Activated CD4-positive, alpha-beta T cell treated with anti-CD3 and anti-CD28 coated beads for 1 hour (primary cell): ENCODE data around the gene ZSCAN30.
A peak's percentile ranks its signal among the peaks of the same experiment; 100 is the strongest.

Source experiments
- DNase-seq: peaks from one replicate; pipeline ENCODE4 v3.0.0-alpha.2; 2020

Gene ZSCAN30

DNA sequence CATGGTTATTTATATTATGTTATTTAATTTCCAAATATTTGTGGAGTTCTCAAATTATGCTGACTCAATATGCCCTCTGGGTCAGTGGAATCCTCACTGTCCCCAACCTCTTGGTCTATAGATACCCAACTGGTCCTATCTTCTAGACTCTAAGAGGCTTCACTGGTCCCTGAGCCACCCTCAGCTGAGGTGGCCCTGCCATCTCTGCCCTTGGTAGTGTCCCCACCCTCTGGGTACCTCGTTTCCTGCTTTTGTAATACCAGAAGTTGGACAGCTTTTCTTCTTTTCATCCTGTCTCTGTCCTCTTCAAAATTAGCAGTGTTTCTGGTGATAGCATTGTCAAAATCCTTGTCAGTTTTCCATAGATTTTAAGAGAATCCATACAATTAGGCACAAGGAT is 11.9 kb downstream of the ZSCAN30 start:
- no peak for DNase-seq

DNA sequence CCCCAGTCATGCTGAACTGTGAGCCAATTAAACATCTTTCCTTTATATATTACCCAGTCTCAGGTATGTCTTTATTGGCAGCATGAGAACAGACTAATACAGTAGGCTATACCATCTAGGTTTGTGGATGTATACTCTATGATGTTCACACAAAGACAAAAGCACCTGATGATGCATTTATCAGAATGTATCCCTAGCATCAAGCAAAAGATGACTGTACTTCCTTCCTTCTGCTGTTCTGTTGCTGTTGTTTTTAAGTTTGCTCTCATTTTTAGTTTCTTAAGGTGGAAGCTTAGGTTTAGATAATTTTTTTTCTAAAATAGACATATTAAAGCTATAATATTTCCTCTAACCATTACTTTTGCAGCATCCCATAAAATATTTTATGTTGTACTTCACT is 12.4 kb downstream of the ZSCAN30 start:
- DNase-seq: no peak

DNA sequence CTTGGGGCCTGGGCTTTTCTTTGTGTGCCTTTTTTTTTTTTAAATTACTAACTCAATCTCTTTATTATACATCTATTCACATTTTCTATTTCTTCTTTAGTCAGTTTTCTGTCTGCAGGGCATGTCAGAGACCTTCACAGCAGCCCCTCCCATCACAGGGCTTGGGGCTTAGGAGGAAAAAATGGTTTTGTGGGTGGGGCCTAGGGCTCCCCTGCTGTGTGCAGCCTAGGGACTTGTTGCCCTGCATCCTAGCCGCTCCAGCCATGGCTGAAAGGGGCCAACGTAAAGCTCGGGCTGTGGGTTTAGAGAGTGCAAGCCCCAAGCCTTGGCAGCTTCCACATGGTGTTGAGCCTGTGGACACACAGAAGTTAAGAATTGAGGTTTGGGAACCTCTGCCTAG is 13.8 kb downstream of the ZSCAN30 start:
- DNase-seq: no peak

DNA sequence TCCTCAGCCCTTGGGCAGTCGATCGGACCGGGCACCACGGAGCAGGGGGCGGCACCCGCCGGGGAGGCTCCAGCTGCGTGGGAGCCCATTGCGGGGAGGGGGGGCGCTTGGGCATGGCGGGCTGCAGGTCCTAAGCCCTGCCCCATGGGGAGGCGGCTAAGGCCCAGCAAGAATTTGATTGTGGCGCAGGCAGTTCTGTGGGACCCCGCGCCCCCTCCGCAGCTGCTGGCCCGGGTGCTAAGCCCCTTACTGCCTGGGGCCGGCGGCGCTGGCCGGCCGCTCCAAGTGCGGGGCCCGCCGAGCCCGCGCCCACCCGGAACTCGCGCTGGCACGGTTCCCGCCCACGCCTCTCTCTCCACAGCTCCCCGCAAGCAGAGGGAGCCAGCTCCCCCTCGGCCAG is 18.4 kb downstream of the ZSCAN30 start:
- DNase-seq: no peak

DNA sequence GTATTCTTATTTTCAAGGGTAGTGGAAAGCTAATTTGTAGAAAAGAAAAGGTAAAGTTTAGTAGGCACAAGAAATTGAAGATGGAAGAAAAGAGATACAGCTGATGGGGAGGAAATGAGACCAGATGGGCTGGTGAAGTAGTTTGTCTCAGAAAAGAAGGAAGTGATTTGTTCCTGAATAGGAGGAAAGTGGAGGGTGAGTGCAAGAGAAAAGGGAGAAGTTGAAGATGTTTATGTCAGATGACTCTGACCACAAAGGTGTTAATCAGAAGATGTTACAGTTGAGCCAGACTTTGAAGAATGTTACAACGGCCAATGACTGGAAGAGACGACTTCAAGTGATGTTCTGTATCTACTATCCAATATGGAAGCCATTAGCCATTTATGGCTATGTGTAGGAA is 21.2 kb downstream of the ZSCAN30 start:
- no peak for DNase-seq

DNA sequence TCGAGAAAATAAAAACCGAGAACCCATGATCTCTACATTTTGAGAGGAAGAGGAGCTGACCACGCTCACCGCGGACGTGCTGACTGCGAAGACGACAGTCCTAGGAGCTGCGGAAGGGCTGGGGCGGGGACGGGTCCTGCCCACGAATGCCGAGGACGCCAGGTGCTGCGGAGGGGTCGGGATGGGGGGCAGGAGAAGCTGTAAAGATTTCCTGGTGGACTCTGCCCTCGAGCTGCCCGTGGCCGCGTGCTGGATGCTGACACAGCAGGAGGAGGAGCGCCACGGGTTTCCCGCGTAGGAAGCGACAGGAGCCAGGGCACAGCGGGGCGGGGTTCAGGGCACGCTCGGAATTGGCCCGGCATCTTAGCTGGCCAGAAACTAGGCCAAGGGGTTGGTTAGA is 22.2 kb downstream of the ZSCAN30 start:
- no peak for DNase-seq

DNA sequence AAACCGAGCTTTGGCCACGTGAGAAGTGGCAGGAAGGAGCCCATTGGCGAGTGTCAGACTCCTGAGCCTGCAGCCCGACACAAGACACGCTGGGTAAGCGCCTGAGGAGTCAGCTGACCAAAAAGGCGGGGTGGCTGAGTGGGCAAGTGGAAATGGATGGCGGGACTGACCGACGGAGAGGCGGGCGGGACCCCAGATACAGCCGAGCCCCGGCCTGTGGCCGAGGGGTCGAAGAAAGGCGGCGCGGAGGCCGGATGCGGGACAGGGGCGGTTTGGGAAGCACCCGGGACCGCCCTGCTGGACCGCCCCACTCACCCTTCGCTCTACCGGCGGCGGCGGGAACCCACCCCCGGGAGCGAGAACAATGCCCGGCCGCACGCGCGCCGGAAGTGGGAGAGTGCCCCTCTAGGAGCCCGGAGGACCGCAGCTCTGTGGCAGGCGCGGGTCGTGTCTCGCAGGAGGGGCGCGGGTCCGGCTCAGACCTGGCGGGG is 22.8 kb downstream of the ZSCAN30 start:
- peak; percentile 61 for DNase-seq

DNA sequence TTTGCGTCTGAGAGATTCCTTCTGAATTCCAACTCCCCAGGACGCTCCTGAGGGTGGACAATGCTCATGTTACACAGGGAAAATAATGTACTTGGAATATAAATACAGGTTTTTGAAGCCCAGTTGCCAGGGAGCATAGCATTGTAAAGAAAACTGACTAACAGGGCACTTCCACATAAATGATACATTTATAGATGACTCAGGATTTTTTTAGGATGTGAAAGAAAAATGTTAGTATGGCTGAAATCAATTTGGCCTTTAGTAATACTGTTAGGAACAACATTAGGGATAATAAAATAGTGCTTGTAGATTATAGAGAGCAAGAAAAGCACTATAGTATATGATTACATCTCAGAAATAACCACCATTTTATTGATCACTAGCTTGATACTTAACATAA is 25.6 kb downstream of the ZSCAN30 start:
- DNase-seq: no peak

DNA sequence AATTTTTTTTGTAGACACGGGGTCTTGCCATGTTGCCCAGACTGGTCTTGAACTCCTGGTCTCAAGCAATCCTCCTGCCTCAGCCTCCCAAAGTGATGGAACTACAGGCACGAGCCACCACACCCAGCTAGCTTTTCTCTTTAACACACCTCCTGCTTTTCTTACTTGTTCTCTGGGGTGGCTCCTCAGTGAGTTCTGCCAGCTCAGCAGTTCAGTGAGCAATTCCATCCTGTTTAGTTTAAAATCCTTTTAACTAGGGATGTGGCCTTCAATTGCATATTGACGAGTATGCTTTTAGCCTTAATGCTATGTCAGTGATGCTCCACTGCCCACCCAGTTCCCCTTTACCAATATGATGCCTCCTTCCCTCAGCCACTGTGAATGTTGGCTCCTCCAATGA is 33.1 kb downstream of the ZSCAN30 start:
- no peak for DNase-seq

DNA sequence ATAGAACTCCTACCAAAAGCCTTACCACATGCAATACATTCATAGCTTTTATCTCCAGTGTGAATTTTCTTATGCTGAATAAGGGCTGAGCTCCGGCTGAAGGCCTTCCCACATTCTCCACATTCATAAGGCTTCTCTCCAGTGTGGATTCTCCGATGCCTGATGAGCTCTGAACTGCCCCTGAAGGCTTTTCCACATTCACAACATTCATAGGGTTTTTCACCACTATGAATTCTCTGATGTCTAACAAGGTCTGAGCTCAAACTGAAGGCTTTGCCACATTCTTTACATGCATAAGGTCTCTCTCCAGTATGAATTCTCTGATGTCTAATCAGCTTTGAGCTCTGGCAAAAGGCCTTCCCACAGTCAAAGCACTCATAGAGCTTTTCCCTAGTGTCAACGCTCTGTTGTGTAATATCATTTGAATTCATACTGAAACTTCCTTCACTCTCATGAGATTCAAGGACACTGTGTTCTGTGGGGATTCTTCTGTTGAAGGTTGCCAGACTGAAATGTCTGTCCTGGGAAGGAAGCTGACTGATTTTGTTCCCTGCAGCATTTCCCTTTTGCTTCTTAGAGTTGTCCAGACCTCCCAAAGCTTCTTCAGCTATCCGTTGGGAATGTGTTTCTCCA is 36.3 kb downstream of the ZSCAN30 start:
- DNase-seq: no peak

DNA sequence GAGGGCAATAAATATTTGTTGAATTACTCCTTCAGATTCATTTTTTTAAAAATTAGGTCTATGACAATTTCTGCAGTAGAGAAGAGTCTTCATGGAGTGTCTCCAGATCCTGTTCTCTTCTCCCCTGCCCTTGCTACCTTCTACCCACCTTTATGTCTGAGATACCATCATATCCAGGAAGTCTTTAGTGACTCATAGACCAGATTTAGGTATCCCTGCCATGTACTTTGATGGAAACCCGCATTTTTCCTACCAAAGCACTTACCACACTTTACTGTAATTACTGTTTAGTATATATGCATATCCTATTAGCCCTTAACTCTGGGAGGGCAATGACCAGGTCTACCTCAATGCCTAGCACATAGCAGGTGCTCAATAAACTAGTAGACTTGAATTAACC is 37.6 kb downstream of the ZSCAN30 start:
- DNase-seq: no peak

DNA sequence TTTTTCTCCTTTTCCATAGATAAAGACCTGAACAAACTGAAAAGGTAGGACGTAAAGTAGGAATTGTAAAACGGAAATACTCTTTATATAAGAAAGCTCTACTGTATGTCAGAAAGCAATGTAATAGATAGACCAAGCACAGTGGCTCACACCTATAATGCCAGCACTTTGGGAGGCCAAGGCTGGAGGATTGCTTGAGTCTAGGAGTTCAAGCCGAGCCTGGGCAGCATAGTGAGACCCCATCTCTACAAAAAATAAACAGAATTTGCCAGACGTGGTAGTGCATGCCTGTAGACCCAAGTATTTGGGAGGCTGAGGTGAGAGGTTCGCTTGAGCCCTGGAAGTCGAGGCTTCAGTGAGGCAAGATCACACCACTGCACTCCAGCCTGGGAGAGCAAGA is 41.6 kb downstream of the ZSCAN30 start:
- DNase-seq: no peak

DNA sequence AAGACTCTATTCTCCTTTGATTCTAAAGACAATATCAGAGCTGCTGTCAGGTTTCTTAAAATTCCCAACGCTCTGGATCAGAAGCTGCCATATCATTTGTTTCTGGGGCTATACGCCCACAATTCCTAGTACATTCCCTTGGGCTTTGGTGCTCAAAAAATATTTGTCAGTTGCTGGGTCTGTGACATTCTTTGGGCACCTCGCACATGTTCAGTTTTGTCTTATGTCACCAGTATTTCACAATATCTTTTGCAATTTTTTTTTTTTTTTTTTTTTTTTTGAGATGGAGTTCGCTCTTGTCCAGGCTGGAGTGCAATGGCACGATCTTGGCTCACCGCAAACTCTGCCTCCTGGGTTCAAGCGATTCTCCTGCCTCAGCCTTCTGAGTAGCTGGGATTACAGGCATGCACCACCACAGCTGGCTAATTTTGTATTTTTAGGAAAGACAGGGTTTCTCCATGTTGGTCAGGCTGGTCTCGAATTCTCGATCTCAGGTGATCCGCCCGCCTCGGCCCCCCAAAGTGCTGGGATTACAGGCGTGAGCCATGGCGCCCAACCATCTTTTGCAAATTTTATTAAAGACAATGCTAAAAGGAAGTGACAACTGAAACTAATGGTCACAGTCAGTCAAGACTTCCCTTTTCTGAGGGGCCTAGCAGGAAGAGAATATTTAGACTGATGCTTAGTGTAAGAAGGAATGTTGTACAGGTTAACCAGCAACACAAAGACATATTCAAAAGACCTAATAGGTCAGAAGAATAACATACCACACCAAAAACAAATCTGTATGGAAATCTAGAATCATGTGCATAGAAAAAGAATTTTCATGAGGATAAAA is 42.4 kb downstream of the ZSCAN30 start:
- no peak for DNase-seq

DNA sequence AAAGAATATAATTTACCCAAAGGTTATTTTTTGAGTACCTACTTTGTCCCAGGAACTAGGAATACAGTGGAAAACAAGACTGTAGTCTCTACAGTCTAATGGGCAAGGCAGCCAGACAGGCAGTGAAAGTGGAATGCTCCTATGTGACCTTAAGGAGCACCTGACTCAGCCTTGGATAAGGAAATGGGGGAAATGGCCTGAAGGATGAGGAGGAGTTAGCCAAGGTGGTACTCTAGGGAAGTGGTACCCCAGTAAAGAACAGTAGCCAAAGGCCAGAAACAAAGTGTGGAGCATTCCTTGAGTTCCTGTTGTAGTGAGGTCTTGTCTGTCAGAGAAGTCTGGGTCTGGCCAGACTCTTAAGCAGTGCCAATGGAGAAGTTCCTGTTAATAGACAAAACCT is 43.2 kb downstream of the ZSCAN30 start:
- no peak for DNase-seq

DNA sequence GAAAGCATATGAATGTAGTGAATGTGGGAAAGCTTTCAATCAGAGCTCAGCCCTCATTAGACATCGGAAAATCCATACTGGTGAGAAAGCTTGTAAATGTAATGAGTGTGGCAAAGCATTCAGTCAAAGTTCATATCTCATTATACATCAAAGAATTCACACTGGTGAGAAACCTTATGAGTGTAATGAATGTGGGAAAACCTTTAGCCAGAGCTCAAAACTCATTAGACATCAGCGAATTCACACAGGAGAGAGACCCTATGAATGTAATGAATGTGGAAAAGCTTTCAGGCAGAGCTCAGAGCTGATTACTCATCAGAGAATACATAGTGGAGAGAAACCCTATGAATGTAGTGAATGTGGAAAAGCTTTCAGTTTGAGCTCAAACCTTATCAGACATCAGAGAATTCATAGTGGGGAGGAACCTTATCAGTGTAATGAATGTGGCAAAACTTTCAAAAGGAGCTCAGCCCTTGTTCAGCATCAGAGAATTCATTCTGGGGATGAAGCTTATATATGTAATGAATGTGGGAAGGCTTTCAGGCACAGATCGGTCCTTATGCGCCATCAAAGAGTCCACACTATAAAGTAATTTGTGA is 44.2 kb downstream of the ZSCAN30 start:
- DNase-seq: no peak

DNA sequence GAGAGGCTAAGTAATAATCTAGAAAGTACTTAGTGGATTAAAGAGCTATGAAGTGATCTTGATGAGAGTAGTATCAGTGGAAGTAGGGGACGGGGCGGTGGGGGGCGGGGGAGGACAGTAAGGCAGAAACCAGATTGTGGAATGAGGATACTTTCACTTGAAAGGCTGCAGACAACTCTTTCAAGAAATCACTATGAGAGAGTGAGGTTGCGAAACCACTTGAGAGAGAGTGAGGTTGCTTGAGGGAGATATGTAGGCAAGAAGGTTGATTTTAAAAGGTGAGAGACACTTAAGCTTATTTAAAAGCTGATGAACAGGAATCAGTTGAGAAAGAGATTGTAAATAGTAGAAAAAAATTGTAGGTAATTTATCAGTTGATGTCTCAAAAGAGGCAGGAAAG is 45.4 kb downstream of the ZSCAN30 start:
- no peak for DNase-seq

DNA sequence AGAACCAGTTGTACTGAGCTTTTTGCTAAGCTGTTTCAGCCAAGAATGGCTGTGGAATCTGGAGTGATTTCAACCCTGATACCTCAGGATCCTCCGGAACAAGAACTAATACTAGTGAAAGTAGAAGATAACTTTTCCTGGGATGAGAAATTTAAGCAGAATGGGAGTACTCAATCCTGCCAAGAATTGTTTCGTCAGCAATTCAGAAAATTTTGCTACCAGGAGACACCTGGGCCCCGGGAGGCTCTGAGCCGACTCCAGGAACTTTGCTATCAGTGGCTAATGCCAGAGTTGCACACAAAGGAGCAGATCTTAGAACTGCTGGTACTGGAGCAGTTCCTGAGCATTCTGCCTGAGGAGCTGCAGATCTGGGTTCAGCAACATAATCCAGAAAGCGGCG is 47.6 kb downstream of the ZSCAN30 start:
- no peak for DNase-seq

DNA sequence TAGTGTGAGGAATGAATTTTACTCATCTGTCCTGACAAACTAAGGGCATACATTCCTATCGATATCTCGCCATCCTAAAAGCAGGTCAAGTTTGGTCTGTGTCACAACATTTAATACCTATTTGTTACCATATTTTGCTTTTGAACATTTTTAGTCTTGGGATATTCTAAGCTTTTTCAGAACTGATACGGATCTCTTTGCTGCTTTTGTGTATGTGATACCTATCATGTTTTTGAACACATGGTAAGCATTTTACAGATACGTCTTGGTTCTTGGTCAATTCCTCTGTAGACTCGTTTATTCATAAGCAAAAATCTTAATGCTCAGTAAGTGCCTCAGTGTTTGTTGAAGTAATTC is 48.6 kb downstream of the ZSCAN30 start:
- DNase-seq: no peak

DNA sequence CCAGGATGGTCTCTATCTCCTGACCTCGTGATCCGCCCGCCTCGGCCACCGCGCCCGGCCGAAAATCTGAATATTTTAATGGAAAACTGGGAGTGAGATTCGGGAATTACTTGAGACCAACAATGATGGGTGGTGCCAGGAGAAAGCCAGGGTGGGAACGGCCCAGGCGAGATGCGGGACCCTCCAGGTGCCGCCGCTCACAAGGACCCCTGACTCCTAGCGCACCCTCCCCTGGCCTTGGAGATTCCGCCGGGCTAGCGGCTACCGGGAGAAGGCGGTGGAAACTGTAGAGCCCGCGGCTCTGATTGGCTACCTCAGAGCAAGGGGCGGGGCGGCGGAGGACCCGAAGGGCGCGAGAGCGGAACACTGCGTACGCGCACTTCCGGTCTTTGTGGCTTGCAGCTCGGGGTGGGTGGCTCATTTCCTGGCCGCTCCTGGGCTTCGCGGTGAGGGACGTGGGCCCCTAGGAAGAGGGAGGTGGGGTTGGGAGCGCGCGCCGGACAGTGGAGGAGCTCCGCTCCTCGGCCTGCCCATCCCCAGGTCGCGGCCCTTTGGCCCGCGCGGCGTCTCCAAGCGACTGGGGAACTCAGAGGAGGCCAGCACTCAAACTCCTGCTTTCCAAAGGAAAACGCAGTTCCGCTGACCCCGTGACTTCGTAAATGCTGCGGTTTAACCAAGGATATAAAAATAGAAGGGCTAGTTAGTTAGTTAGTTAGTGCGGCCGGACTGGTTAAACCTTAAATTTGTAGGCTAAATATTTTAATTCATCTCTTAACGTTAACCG is 49.2 kb downstream of the ZSCAN30 start, which contains the start of gene ZNF397:
Gene ZNF397, plus strand, starts transcription at position 371 of the 784 bp plus-strand sequence. CDS start 1,437 bp downstream, outside the sequence.
- peak; percentile 91 for DNase-seq

DNA sequence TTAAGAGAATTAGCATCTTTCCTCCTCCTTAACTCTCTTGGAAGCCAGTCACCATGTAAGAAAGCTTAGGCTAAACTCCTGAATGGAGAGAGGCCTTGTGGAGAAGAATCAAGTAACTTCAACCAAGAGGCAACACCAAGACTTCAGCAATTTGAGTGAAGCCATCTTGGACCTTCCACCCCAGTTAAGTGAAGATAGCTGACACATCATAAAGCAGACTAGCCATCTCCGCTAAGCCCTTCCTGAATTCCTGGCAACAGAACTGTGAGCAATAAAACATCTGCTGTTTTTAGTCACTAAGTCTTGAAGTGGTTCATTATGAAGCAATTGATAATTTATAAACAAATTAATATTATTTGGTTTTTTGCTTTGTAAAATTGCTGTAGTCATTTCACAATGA is 50.7 kb downstream of the ZSCAN30 start:
- DNase-seq: no peak

DNA sequence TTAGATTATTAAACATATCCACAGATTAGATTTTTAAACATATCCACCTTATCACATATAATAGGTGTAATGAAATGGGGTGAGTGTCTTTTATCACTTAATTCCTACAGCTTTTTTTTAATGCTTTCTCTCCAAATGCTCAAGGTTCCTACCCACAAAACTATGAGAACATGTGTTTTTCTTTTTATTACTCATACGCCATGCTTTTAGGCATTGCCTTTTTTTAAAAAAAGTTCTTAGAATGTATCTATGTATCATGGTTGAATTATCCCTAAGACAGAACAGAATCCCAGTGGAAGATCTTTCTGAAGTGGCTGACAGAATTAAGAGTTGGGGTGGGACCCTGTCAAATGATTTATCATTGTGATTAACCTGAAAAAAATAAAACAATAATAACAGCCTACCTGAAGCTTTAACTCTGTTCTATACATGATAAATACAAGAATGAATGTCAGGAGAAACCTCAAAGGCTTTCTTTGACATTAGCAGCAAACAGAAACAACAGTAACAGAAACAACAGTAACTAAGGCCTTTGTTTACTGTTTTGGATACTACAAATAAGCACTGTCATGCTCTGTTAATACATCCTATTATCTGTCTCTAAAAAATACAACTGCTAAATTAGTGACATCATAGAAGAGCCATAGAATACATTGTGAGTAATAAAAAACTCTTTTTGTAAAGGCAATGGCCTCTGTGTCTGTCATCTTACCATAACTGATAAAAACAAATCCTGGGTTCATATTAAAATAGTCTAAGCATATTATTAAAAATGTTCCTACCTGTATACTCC is 53.3 kb downstream of the ZSCAN30 start:
- DNase-seq: no peak

DNA sequence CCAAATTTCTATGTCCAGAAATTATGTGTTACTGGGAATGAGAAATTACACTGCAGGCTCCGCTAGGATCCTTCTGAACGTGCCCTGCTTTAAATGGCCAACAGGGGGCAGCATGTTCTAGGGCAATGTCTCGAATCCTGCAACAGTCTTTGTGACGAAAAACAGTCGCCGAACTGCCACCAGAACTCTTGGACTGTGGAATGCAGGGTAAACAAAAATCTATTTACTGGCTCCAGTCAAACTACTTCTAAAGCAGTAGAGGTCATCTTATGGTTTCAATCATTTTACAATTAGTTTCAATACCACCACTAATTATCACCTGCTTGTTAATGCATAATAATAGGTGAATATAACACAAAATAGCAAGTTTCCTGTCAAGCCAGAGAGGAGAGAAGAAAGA is 59.0 kb downstream of the ZSCAN30 start:
- peak; percentile 67 for DNase-seq
